ENCODE results near the gene CXCL3.

CXCL3 gene

GRCh38 chr4:74055096-74055495, 16.6 kb upstream of the CXCL3 start:
- peak; percentile 92 for DNase-seq

GRCh38 chr4:74054483-74055047, 16.1 kb upstream of the CXCL3 start:
- peak; percentile 92 for DNase-seq

GRCh38 chr4:74047152-74047551, 8.7 kb upstream of the CXCL3 start:
- DNase-seq, result no peak

GRCh38 chr4:74045772-74046171, 7.3 kb upstream of the CXCL3 start:
- no peak for DNase-seq

GRCh38 chr4:74045247-74045646, 6.8 kb upstream of the CXCL3 start:
- DNase-seq, result no peak

- DNase-seq, result no peak
Observed at GRCh38 chr4:74044677-74045076, 6.2 kb upstream of the CXCL3 start.

- DNase-seq, result peak; percentile 64
Observed at GRCh38 chr4:74042681-74043080, 4.2 kb upstream of the CXCL3 start.

- DNase-seq, result no peak
Observed at GRCh38 chr4:74041418-74041817, 2.9 kb upstream of the CXCL3 start.

- peak; percentile 63 for DNase-seq
Observed at GRCh38 chr4:74039315-74039763, 850 bp upstream of the CXCL3 start.

- peak; percentile 59 for DNase-seq
Observed at GRCh38 chr4:74038086-74038424, 434 bp downstream of the CXCL3 start.

- DNase-seq, result no peak
Observed at GRCh38 chr4:74037076-74037955, 1.2 kb downstream of the CXCL3 start.

- no peak for DNase-seq
Observed at GRCh38 chr4:74033739-74034138, 4.8 kb downstream of the CXCL3 start.

GRCh38 chr4:74032064-74032463, 6.4 kb downstream of the CXCL3 start:
- no peak for DNase-seq

- DNase-seq, result no peak
Observed at GRCh38 chr4:74031576-74031975, 6.9 kb downstream of the CXCL3 start.

GRCh38 chr4:74030285-74030684, 8.2 kb downstream of the CXCL3 start:
- no peak for DNase-seq

- DNase-seq, result no peak
Observed at GRCh38 chr4:74028504-74028903, 10.0 kb downstream of the CXCL3 start.

GRCh38 chr4:74023709-74024108, 14.8 kb downstream of the CXCL3 start:
- no peak for DNase-seq

GRCh38 chr4:74021601-74022000, 16.9 kb downstream of the CXCL3 start:
- no peak for DNase-seq

- DNase-seq, result no peak
Observed at GRCh38 chr4:74018771-74019170, 19.7 kb downstream of the CXCL3 start.

GRCh38 chr4:74018116-74018515, 20.4 kb downstream of the CXCL3 start:
- no peak for DNase-seq

- DNase-seq, result peak; percentile 33
Observed at GRCh38 chr4:74016068-74016467, 22.4 kb downstream of the CXCL3 start.

- DNase-seq, result no peak
Observed at GRCh38 chr4:74015126-74015780, 23.2 kb downstream of the CXCL3 start.

GRCh38 chr4:74014332-74014731, 24.2 kb downstream of the CXCL3 start:
- no peak for DNase-seq

- no peak for DNase-seq
Observed at GRCh38 chr4:74013264-74013663, 25.2 kb downstream of the CXCL3 start.

All from NCI-H510A treated with DMSO at 0.1 percent for 48 hours (cell line).